Bronchial epithelial cell (primary cell): ENCODE data around the gene ARFGEF3. TPM values are rescaled to one million over a fixed set of nuclear protein-coding genes. Genes with fewer than 3 reads are reported as not detected.
"Not testable (repeated sequence)": the region's sequence is repeated elsewhere in the genome, so short reads cannot be mapped to it uniquely, and the experiment has no call there.

Experiments used
- DNase-seq: peaks from one replicate; pipeline ENCODE4 v3.0.0-alpha.2; 2010; ENCODE audit warnings: low read depth
- FAIRE-seq: peaks from 2 replicates; lab custom pipeline; 2011; peaks lifted over from hg19 to GRCh38; lab: Jason Lieb, UNC
- H3K27me3 ChIP-seq: 2 replicates; pipeline ENCODE4 v1.5.1; 2011; ENCODE audit warnings: low read length; ENCODE audit not compliant: control insufficient read depth, insufficient read depth
- H3K36me3 ChIP-seq: 2 replicates; pipeline ENCODE4 v1.5.1; 2011; ENCODE audit warnings: low read length; ENCODE audit not compliant: control insufficient read depth, insufficient read depth
- H3K4me3 ChIP-seq: 2 replicates; pipeline ENCODE4 v1.5.1; 2011; ENCODE audit warnings: mild to moderate bottlenecking, low read depth, low read length, control low read depth
- CTCF ChIP-seq: IDR thresholded peaks from 2 replicates; pipeline ENCODE4 v1.5.1; 2011; ENCODE audit warnings: mild to moderate bottlenecking, moderate library complexity, low read length, control low read depth, inconsistent platforms; ENCODE audit not compliant: insufficient read depth, severe bottlenecking
- total RNA-seq: library from RNA; depleted of rRNA; stranded (reverse); fragments of >200 nt; gene quantifications from 2 replicates; pipeline ENCODE4 v1.2.1, GENCODE V29; 2014

The ARFGEF3 gene
- total RNA-seq, 1 donor from 2014 or later, result 10.3 TPM

DNA sequence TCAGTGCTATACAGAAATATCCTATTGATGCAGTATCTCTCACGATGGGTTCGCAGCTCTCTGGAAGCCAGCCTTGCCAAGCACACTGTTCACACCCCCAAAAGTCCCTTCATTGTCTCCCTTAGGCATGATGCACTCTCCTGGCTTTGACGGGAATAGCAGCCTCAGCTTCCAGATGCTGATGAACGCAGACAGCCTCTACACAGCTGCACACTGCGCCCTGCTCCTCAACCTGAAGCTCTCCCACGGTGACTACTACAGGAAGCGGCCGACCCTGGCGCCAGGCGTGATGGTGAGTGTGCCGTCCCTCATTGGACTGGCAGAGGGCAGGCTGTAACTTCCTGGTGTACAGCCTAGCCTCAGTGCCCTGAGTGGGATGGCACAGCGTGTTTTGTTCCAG, 116.6 kb downstream of the ARFGEF3 start:
- Histone ChIP-seq H3K27me3 (no peaks in the 10 kb centered on the region), H3K36me3 (no peaks in the 10 kb centered on the region), H3K4me3 (no peak overlapping the region)
- DNase-seq (peak; percentile 46), FAIRE-seq (no peak)
- peak; percentile 52 for TF ChIP-seq CTCF

DNA sequence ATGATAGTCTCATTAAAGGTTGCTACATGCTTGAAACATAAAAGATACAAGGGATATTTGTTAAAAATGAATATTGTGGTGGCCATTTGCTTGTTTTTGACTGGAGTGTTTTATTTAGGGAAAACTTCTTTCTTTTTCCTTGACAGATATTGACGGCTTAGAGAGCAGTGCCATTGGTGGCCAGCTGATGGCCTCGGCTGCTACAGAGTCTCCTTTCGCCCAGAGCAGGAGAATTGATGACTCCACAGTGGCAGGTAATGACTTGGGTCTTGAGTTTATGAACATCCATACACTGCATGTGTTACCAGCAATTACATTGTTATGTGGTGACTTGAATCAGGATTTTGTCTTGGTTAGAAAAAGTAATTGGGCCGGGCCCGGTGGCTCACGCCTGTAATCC, 124.1 kb downstream of the ARFGEF3 start:
- FAIRE-seq (no peak), DNase-seq (no peak)
- Histone ChIP-seq H3K36me3 (no peaks in the 10 kb centered on the region), H3K27me3 (no peaks in the 10 kb centered on the region), H3K4me3 (no peak overlapping the region)
- TF ChIP-seq CTCF, result peak; percentile 11

DNA sequence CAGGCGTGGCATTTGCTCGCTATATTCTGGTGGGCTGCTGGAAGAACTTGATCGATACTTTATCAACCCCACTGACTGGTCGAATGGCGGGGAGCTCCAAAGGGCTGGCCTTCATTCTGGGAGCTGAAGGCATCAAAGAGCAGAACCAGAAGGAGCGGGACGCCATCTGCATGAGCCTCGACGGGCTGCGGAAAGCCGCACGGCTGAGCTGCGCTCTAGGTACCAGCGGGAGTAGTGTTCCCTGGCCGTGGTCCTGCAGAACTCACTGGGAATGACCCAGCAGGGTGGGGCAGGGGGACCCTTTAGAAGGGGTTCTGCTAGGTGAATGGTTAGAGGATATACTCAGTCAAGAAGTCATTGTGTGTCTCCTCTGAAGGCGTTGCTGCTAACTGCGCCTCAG, 125.0 kb downstream of the ARFGEF3 start:
- no peak for TF ChIP-seq CTCF
- Histone ChIP-seq H3K27me3 (no peaks in the 10 kb centered on the region), H3K36me3 (no peaks in the 10 kb centered on the region), H3K4me3 (no peak overlapping the region)
- DNase-seq (no peak), FAIRE-seq (no peak)

DNA sequence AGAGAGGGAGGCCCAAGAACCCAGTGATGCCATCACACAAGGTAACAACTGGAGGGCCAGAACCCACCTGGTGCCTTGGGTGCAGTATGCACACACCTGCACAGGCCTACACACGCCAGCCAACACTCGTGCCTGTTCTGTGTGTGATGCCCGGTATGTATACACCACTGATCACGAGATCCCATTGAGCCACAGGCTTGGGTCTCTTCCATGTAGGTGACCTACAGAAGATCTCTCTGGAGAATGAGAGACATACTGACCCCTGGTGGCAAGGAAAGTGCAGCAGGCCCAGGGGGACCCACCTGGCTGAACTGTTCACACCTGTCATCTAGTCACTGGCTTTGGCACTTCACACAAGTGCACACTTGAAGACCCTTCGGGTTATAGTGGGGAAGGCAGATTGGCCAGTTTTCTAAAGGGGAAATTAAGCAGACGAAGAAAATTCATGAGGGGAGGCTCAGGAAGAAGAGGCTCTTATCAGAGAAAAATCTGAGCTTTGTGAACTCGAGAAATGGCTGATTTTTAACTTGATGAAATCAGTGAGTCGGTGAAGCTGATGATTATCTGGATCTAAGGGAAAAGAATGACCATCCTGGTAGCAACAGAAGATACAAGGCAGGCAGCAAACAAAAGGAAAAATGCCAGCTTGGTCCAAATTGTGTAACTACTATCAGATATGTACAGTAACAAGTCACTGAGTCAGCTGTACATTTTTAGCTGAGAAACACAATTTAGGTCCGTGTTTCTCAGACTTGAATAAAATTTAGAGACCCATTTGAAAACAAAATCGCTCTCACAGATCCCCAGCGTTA, 125.6 kb downstream of the ARFGEF3 start:
- peak; percentile 56 for DNase-seq

DNA sequence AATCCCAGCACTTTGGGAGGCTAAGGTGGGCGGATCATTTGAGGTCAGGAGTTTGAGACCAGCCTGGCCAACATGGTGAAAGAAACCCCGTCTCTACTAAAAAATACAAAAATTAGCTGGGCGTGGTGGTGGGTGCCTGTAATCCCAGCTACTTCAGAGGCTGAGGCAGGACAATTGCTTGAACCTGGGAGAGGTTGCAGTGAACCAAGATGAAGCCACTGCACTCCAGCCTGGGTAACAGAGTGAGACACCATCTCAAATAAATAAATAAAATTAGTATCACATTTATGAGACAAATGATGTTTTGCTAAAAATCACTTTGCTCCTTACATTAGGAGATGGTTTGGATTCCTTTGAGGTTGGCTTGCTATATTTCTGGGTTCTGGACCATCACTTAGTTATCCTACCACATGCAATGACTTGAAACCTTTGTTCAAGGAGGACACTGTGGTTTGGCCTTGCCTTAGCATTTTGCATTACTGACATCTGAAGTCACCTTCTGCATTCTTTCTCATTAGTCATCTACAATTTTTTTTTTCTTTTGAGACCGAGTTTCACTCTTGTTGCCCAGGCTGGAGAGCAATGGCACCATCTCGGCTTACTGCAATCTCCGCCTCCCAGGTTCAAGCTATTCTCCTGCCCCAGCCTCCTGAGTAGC, 126.8 kb downstream of the ARFGEF3 start:
- not testable (repeated sequence) for H3K4me3 ChIP-seq, H3K27me3 ChIP-seq, FAIRE-seq, H3K36me3 ChIP-seq
- peak; percentile 96 for DNase-seq

More for the DNA sequence above, 125.6 kb downstream of the ARFGEF3 start:
- TF ChIP-seq CTCF, result peak; percentile 80
- FAIRE-seq, result no peak
- Histone ChIP-seq H3K36me3 (no peaks in the 10 kb centered on the region), H3K4me3 (no peak overlapping the region), H3K27me3 (no peaks in the 10 kb centered on the region)

DNA sequence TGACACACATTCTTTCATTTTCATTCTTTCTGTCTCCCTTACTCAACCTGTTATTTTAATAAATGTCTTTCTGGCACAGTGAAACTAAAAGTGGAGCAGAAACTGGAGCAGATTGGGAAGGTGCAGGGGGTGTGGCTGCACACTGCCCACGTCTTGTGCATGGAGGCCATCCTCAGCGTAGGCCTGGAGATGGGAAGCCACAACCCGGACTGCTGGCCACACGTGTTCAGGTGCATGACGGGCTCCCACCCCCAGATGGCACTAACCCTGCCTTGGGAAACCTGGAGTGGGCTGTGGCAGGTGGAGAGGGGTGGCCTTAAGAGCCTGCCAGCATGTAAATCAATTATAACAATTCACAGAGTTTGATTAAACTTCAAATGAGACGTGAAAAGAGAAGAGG, 128.0 kb downstream of the ARFGEF3 start:
- TF ChIP-seq CTCF, result peak; percentile 24
- Histone ChIP-seq H3K27me3 (no peaks in the 10 kb centered on the region), H3K36me3 (no peaks in the 10 kb centered on the region), H3K4me3 (no peak overlapping the region)
- no peak for DNase-seq
- no peak for FAIRE-seq
